Upper lobe of right lung (tissue), 1 donor: Measurements from ENCODE around the gene CAT. TPM values are rescaled to one million over a fixed set of nuclear protein-coding genes. Genes with fewer than 3 reads are reported as not detected.

Source experiments
- ATAC-seq: fragments of 200-7000 bp; cut with Tn5 transposase; one replicate; pipeline ENCODE4 v1.9.1; 2020; ENCODE audit warnings: mild to moderate bottlenecking, moderate library complexity
- DNase-seq: peaks from one replicate; pipeline ENCODE4 v3.0.0-alpha.2; 2020
- H3K27ac ChIP-seq: fragments of 200-600 bp; one replicate; pipeline ENCODE4 v1.8.0; 2022
- H3K27me3 ChIP-seq: fragments of 200-600 bp; one replicate; pipeline ENCODE4 v1.8.0; 2022; ENCODE audit warnings: mild to moderate bottlenecking
- H3K36me3 ChIP-seq: fragments of 200-600 bp; one replicate; pipeline ENCODE4 v1.8.0; 2022
- H3K4me1 ChIP-seq: fragments of 200-600 bp; one replicate; pipeline ENCODE4 v1.8.0; 2022
- H3K4me3 ChIP-seq: fragments of 200-600 bp; one replicate; pipeline ENCODE4 v1.8.0; 2022; ENCODE audit warnings: mild to moderate bottlenecking
- H3K9me3 ChIP-seq: fragments of 200-600 bp; one replicate; pipeline ENCODE4 v1.8.0; 2022
- CTCF ChIP-seq: fragments of 200-600 bp; IDR thresholded peaks from one replicate; pipeline ENCODE4 v1.8.0; 2022; ENCODE audit warnings: antibody characterized with exemption
- intact Hi-C: fragments of 100-400 bp; cut with DNase I; formaldehyde crosslinking; loops from one replicate; pipeline ENCODE4 v1.11.0; 2022
- total RNA-seq: library from RNA; stranded (reverse); fragmentation: NEBNext Ultra II Directional; extraction: Animal tissue kit (Norgen Biotek cat#: 25700); gene quantifications from one replicate; pipeline ENCODE4 v1.2.1, GENCODE V29; 2021
- donor health status: DM: no; HTN: yes; CAD: no; lungs with severe emphysema.

Gene CAT
- total RNA-seq, 1 donor from 2014 or later: 213 TPM

GRCh38 chr11:34437224-34438125, 1.3 kb upstream of the CAT start:
- H3K4me1 ChIP-seq: peaks cover 35% of the 10 kb centered on the region
- no peaks in the 10 kb centered on the region for H3K27me3 ChIP-seq
- no peaks in the 10 kb centered on the region for H3K36me3 ChIP-seq
- no peak for TF ChIP-seq CTCF
- ATAC-seq (no peak), DNase-seq (no peak)
- H3K9me3 ChIP-seq: no peaks in the 10 kb centered on the region
- H3K27ac ChIP-seq: peak overlapping the region; percentile 97
- intact Hi-C loops: no loop called here
- H3K4me3 ChIP-seq: peak overlapping the region; percentile 75

- ATAC-seq: peak; percentile 4
- Histone ChIP-seq H3K4me1 (peaks cover 48% of the 10 kb centered on the region), H3K9me3 (no peaks in the 10 kb centered on the region), H3K27ac (peak overlapping the region; percentile 97), H3K4me3 (peak overlapping the region; percentile 75), H3K27me3 (no peaks in the 10 kb centered on the region), H3K36me3 (no peaks in the 10 kb centered on the region)
- no peak for TF ChIP-seq CTCF
- intact Hi-C loops: no loop called here
- no peak for DNase-seq
Measured at GRCh38 chr11:34439610-34440198, 970 bp downstream of the CAT start.

- H3K9me3 ChIP-seq: no peaks in the 10 kb centered on the region
- TF ChIP-seq CTCF: no peak
- no peaks in the 10 kb centered on the region for H3K36me3 ChIP-seq
- no peaks in the 10 kb centered on the region for H3K27me3 ChIP-seq
- H3K4me3 ChIP-seq: no peak overlapping the region
- DNase-seq (no peak), ATAC-seq (no peak)
- intact Hi-C loops: no loop called here
- H3K27ac ChIP-seq: no peak overlapping the region
- H3K4me1 ChIP-seq: peaks cover 58% of the 10 kb centered on the region
Measured at GRCh38 chr11:34441814-34442213, 3.1 kb downstream of the CAT start.

GRCh38 chr11:34443136-34443535, 4.4 kb downstream of the CAT start:
- H3K27ac ChIP-seq: no peak overlapping the region
- H3K4me1 ChIP-seq: peaks cover 61% of the 10 kb centered on the region
- no peak for DNase-seq
- ATAC-seq: no peak
- H3K4me3 ChIP-seq: no peak overlapping the region
- H3K27me3 ChIP-seq: no peaks in the 10 kb centered on the region
- TF ChIP-seq CTCF: no peak
- H3K9me3 ChIP-seq: no peaks in the 10 kb centered on the region
- H3K36me3 ChIP-seq: no peaks in the 10 kb centered on the region
- intact Hi-C loops: no loop called here

- H3K27ac ChIP-seq: no peak overlapping the region
- no peak overlapping the region for H3K4me3 ChIP-seq
- DNase-seq: no peak
- H3K27me3 ChIP-seq: no peaks in the 10 kb centered on the region
- peaks cover 1% of the 10 kb centered on the region for H3K36me3 ChIP-seq
- intact Hi-C loops: no loop called here
- no peak for ATAC-seq
- no peaks in the 10 kb centered on the region for H3K9me3 ChIP-seq
- peaks cover 69% of the 10 kb centered on the region for H3K4me1 ChIP-seq
- TF ChIP-seq CTCF: no peak
Measured at GRCh38 chr11:34444428-34444827, 5.7 kb downstream of the CAT start.
